ENCODE data around the gene ZFP90.

The ZFP90 gene

DNA sequence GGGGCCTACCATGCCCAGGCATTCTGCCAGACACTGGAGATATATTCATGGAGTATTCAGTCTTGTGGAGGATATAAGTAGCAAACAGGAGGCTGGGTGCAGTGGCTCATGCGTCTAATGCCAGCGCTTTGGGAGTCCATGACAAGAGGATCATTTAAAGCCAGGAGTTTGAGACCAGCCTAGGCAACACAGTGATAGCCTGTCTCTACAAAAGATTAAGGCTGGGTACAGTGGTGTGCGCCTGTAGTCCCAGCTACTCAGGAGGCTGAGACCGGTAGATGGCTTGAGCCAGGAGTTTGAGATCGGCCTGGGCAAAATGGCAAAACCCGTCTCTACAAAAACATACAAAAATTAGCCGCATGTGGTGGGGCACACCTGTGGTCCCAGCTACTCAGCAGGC, 68.4 kb downstream of the ZFP90 start:
- TF ChIP-seq, protein P1, sequence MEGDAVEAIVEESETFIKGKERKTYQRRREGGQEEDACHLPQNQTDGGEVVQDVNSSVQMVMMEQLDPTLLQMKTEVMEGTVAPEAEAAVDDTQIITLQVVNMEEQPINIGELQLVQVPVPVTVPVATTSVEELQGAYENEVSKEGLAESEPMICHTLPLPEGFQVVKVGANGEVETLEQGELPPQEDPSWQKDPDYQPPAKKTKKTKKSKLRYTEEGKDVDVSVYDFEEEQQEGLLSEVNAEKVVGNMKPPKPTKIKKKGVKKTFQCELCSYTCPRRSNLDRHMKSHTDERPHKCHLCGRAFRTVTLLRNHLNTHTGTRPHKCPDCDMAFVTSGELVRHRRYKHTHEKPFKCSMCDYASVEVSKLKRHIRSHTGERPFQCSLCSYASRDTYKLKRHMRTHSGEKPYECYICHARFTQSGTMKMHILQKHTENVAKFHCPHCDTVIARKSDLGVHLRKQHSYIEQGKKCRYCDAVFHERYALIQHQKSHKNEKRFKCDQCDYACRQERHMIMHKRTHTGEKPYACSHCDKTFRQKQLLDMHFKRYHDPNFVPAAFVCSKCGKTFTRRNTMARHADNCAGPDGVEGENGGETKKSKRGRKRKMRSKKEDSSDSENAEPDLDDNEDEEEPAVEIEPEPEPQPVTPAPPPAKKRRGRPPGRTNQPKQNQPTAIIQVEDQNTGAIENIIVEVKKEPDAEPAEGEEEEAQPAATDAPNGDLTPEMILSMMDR (conservative IDR thresholded peaks at IDR 0.05; ENCODE audit: low read length): no peak
- no peak overlapping the region for H3K4me3 ChIP-seq (ENCODE audit: low read length)
- DNase-seq (ENCODE audit: low read depth): no peak

DNA sequence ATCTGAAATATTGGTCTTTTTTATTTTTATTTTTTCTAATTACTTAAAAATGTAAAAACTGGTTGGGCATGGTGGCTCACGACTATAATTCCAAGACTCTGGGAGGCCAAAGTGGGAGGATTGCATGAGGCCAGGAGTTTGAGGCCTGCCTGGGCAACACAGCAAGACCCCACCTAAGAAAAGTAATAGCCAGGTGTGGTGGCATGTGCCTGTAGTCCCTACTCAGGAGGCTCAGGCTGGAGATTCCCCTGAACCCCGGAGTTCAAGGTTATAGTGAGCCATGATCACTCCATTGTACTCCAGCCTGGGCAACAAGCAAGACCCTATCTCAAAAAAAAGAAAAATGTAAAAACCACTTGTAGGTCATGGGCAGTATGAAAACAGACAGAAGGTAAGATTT, 69.2 kb downstream of the ZFP90 start:
- H3K4me3 ChIP-seq (ENCODE audit: low read length): no peak overlapping the region
- TF ChIP-seq, protein P1 (conservative IDR thresholded peaks at IDR 0.05; ENCODE audit: low read length): no peak
- DNase-seq (ENCODE audit: low read depth): no peak

DNA sequence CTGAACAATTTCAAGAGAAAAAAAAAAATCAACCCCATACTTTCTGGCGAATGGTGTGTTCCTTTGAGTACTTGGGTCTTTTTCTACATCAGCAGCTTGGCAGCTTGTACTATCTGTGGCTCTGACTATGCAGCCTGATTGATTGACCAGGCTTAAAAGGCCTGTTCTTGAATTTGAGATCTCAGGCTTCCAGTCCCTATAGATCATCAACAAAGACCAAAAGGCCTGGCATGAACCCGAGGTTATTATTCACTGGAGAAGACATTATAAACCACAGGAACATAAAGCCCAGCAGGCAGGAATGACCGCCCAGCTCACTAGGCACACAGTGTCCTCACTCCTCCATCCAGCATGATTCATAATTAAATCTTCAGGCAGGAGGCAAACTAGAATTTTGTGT, 73.9 kb downstream of the ZFP90 start:
- no peak overlapping the region for H3K4me3 ChIP-seq (ENCODE audit: low read length)
- TF ChIP-seq, protein P1 (conservative IDR thresholded peaks at IDR 0.05; ENCODE audit: low read length): no peak
- DNase-seq (ENCODE audit: low read depth): no peak

- TF ChIP-seq, protein P1 (conservative IDR thresholded peaks at IDR 0.05; ENCODE audit: low read length): no peak
- no peak for DNase-seq (ENCODE audit: low read depth)
- no peak overlapping the region for H3K4me3 ChIP-seq (ENCODE audit: low read length)
Observed at GRCh38 chr16:68617734-68618133, 78.6 kb downstream of the ZFP90 start.
